GM12878 (cell line): ENCODE data around the gene ABHD17A. TPM values are rescaled to one million over a fixed set of nuclear protein-coding genes. Genes with fewer than 3 reads are reported as not detected.

ENCODE experiments used
- ATAC-seq: fragments of 200-7000 bp; cut with Tn5 transposase; 3 replicates; pipeline ENCODE4 v1.9.1; 2020; ENCODE audit warnings: mild to moderate bottlenecking, moderate library complexity
- BruUV-seq: library from RNA; stranded (reverse); fragments of 400-500 nt; replicated peaks from 2 replicates; lab custom pipeline; 2021; lab: Mats Ljungman, UMichigan
- CTCF ChIA-PET: fragments of 300-600 bp; sonication (Branson Sonifier 250); formaldehyde crosslinking; extraction: SDS; loops from one replicate; lab custom pipeline; 2021; ENCODE audit warnings: inconsistent platforms; lab: Yijun Ruan, JAX
- POLR2A ChIA-PET: fragments of 350-600 bp; formaldehyde crosslinking; extraction: SDS; loops from one replicate; lab custom pipeline; 2021; ENCODE audit warnings: inconsistent platforms; lab: Charles Lee
- RAD21 ChIA-PET: fragments of 300-600 bp; sonication (Branson Sonifier 250); formaldehyde crosslinking; loops from one replicate; lab custom pipeline; 2023; ENCODE audit warnings: antibody characterized with exemption; ENCODE audit not compliant: unreplicated experiment; lab: Charles Lee
- SMC1A ChIA-PET: fragments of 300-600 bp; sonication (Branson Sonifier 250); formaldehyde crosslinking; loops from one replicate; lab custom pipeline; 2023; ENCODE audit not compliant: unreplicated experiment, uncharacterized antibody; lab: Charles Lee
- DNase-seq: peaks from one replicate; pipeline ENCODE4 v3.0.0-alpha.2; 2011; ENCODE audit warnings: low read depth, low spot score
- FAIRE-seq: peaks from 3 replicates; lab custom pipeline; 2011; peaks lifted over from hg19 to GRCh38; lab: Jason Lieb, UNC
- H2AFZ ChIP-seq: 2 replicates; pipeline ENCODE4 v1.6.0; 2011; ENCODE audit warnings: low read depth, low read length, control low read depth; ENCODE audit not compliant: control insufficient read depth
- H3K27ac ChIP-seq: 2 replicates; pipeline ENCODE4 v1.5.1; 2011; ENCODE audit warnings: control low read depth; ENCODE audit not compliant: control insufficient read depth, insufficient read depth
- H3K27me3 ChIP-seq, 2 experiments: replicated peaks in 1 of 2; 2 replicates each; pipeline versions ENCODE4 v1.6.0 to v1.6.1; 2011; ENCODE audit warnings: low read length in 1 of 2; ENCODE audit not compliant: control insufficient read depth in 2 of 2, insufficient read depth in 2 of 2
- H3K36me3 ChIP-seq, 2 experiments: 2 replicates each; pipeline ENCODE4 v1.5.1; 2011; ENCODE audit warnings: low read length in 1 of 2; ENCODE audit not compliant: control insufficient read depth in 2 of 2, insufficient read depth in 2 of 2
- H3K4me1 ChIP-seq: 2 replicates; pipeline ENCODE4 v1.6.1; 2011; ENCODE audit warnings: mild to moderate bottlenecking, low read length, moderate library complexity, mixed read lengths; ENCODE audit not compliant: control insufficient read depth, insufficient read depth
- H3K4me2 ChIP-seq: 2 replicates; pipeline ENCODE4 v1.6.0; 2011; ENCODE audit warnings: control low read depth; ENCODE audit not compliant: control insufficient read depth, insufficient read depth
- H3K4me3 ChIP-seq: fragments of 200-600 bp; sonication (generic); 2 replicates; pipeline ENCODE4 v1.5.1; 2016
- H3K79me2 ChIP-seq: 2 replicates; pipeline ENCODE4 v1.6.0; 2011; ENCODE audit warnings: low read length; ENCODE audit not compliant: control insufficient read depth, insufficient read depth
- H3K9ac ChIP-seq: 2 replicates; pipeline ENCODE4 v1.8.0; 2011; ENCODE audit warnings: low read length, control low read depth, mixed read lengths; ENCODE audit not compliant: control insufficient read depth, insufficient read depth
- H3K9me3 ChIP-seq: replicated peaks from 3 replicates; pipeline ENCODE4 v1.5.1; 2011; ENCODE audit warnings: mild to moderate bottlenecking, low read length; ENCODE audit not compliant: control insufficient read depth, insufficient read depth
- H4K20me1 ChIP-seq: 2 replicates; pipeline ENCODE4 v1.6.0; 2011; ENCODE audit not compliant: control insufficient read depth, insufficient read depth
- BCL3 ChIP-seq: IDR thresholded peaks from 2 replicates; pipeline ENCODE4 v1.6.1; 2011; ENCODE audit warnings: borderline replicate concordance, low read depth, mild to moderate bottlenecking, moderate library complexity, low read length; ENCODE audit not compliant: insufficient read depth, poor library complexity, severe bottlenecking
- BCLAF1 ChIP-seq: fragments of 450-650 bp; IDR thresholded peaks from 2 replicates; pipeline ENCODE4 v1.6.1; 2017; ENCODE audit warnings: antibody characterized with exemption, mild to moderate bottlenecking, moderate library complexity
- CBFB ChIP-seq: IDR thresholded peaks from 2 replicates; pipeline ENCODE4 v1.6.1; 2016; ENCODE audit warnings: antibody characterized with exemption, low read depth
- E2F4 ChIP-seq: IDR thresholded peaks from 2 replicates; pipeline ENCODE4 v1.6.1; 2012; ENCODE audit warnings: low read depth, low read length, improper control_type of control experiment
- EZH2 ChIP-seq: IDR thresholded peaks from 2 replicates; pipeline ENCODE4 v1.6.1; 2012; ENCODE audit warnings: low read depth, mild to moderate bottlenecking, control low read depth, inconsistent platforms, low read length, borderline replicate concordance; ENCODE audit not compliant: control insufficient read depth
- FOXM1 ChIP-seq: IDR thresholded peaks from 2 replicates; pipeline ENCODE4 v1.6.1; 2012; ENCODE audit warnings: low read depth, mild to moderate bottlenecking, inconsistent platforms, low read length, moderate library complexity
- IKZF2 ChIP-seq, 2 experiments: fragments of 450-650 bp; IDR thresholded peaks; 2 replicates each; pipeline ENCODE4 v1.6.1; 2017; ENCODE audit warnings: mild to moderate bottlenecking in 2 of 2, moderate library complexity in 2 of 2
- KDM1A ChIP-seq: fragments of 200-600 bp; sonication (generic); IDR thresholded peaks from 2 replicates; pipeline ENCODE4 v1.6.1; 2016; ENCODE audit warnings: borderline replicate concordance
- NBN ChIP-seq: fragments of 450-650 bp; IDR thresholded peaks from 2 replicates; pipeline ENCODE4 v1.6.1; 2016
- NKRF ChIP-seq: fragments of 450-650 bp; conservative IDR thresholded peaks from 2 replicates; pipeline ENCODE4 v1.6.1; 2017; ENCODE audit warnings: mild to moderate bottlenecking, moderate library complexity
- NR2C1 ChIP-seq: fragments of 450-650 bp; IDR thresholded peaks from 2 replicates; pipeline ENCODE4 v1.6.1; 2017; ENCODE audit warnings: antibody characterized with exemption, mild to moderate bottlenecking, moderate library complexity
- PKNOX1 ChIP-seq: fragments of 450-650 bp; IDR thresholded peaks from 2 replicates; pipeline ENCODE4 v1.6.1; 2016; ENCODE audit warnings: mild to moderate bottlenecking
- ZNF207 ChIP-seq: fragments of 450-650 bp; IDR thresholded peaks from 2 replicates; pipeline ENCODE4 v1.6.1; 2014; ENCODE audit warnings: antibody characterized with exemption, mild to moderate bottlenecking, borderline replicate concordance
- ZSCAN29 ChIP-seq: fragments of 450-650 bp; IDR thresholded peaks from 2 replicates; pipeline ENCODE4 v1.6.1; 2017; ENCODE audit warnings: mild to moderate bottlenecking, moderate library complexity
- WGBS: methylation state at CpG from one replicate; pipeline ENCODE4 v1.1.6; 2016; ENCODE audit warnings: low lambda C conversion rate; ENCODE audit not compliant: insufficient replicate concordance, insufficient coverage; ENCODE audit errors: missing lambda C conversion rate; 5-methylcytosine and 5-hydroxymethylcytosine counted together
- in situ Hi-C: fragments of 300-500 bp; cut with MboI; formaldehyde crosslinking; loops from 9 replicates; pipeline ENCODE4 v1.14.3; 2018; ENCODE audit warnings: mixed read lengths
- intact Hi-C: fragments of 100-400 bp; cut with micrococcal nuclease; formaldehyde crosslinking; loops from one replicate; pipeline ENCODE4 v1.14.2; 2022; ENCODE audit not compliant: unreplicated experiment
- polyA plus RNA-seq, 11 experiments: library from polyadenylated mRNA; depleted of rRNA in 4 of 11; unstranded in 6 of 11; stranded (reverse) in 5 of 11; fragments of >200 nt; fragmentation: Nextera tagmentation in 4 of 11; fragmentation: Illumina TruSeq in 1 of 11; extraction: Ambion mirVana in 4 of 11; extraction: Trizol in 1 of 11; gene quantifications; 1 replicate in 1 of 11; 2 replicates in 10 of 11; pipeline versions ENCODE4 v1.2.1 to v1.2.3, GENCODE V29; 2011 to 2016; ENCODE audit warnings: inconsistent platforms in 2 of 11, missing spikeins in 2 of 11, low read depth in 1 of 11
- total RNA-seq, 4 experiments: library from RNA; depleted of rRNA in 3 of 4; stranded (reverse); fragments of >200 nt in 3 of 4; fragmentation: Illumina TruSeq in 1 of 4; extraction: Trizol in 1 of 4; gene quantifications; 2 replicates each; pipeline versions ENCODE4 v1.2.1 to v1.2.3, GENCODE V29; 2013 to 2021

The ABHD17A gene
- total and polyA plus RNA-seq, 10 of the 15 experiments (the other 5 are each of a cell fraction or from before 2014, with no cell fraction given) = 0.13 to 126 (median 28.8) TPM; not detected in 1

- 97% methylated on average over 39 of the region's 57 CpGs for WGBS
- H3K27ac ChIP-seq = no peak overlapping the region
- DNase-seq = no peak
- no peaks in the 10 kb centered on the region for H3K9me3 ChIP-seq
- H2AFZ ChIP-seq = no peak overlapping the region
- ChIA-PET POLR2A (interaction anchor here (0.6 kb wide), 1 partner anchor 10 kb away, joined by 3 read pairs; no protein-coding TSS in a partner anchor), RAD21 (no interaction called here), CTCF (interaction anchor here (2.7 kb wide), 1 partner anchor 10 kb away, joined by 19 read pairs; no protein-coding TSS in a partner anchor), SMC1A (no interaction called here)
- no peak overlapping the region for H3K4me2 ChIP-seq
- no peak overlapping the region for H3K4me3 ChIP-seq
- H3K36me3 ChIP-seq = peaks cover 2 to 4% of the 10 kb centered on the region in 2 experiments; a peak in 3 of 4 replicates
- no peaks in the 10 kb centered on the region for H3K4me1 ChIP-seq
- FAIRE-seq = no peak
- no TSS peak for BruUV-seq
- in situ Hi-C loops (no loop called here), intact Hi-C loops (no loop called here)
- no peaks in the 10 kb centered on the region for H3K27me3 ChIP-seq
- H4K20me1 ChIP-seq = no peaks in the 10 kb centered on the region
- H3K79me2 ChIP-seq = no peaks in the 10 kb centered on the region; the same call in none of the 2 replicates
- no peak overlapping the region for H3K9ac ChIP-seq
- ATAC-seq = no peak
- TF ChIP-seq CBFB = no peak
- no peak for TF ChIP-seq FOXM1
- no peak for TF ChIP-seq BCL3
- TF ChIP-seq KDM1A = no peak
- TF ChIP-seq BCLAF1 = no peak
- no peak for TF ChIP-seq NKRF
- no peak for TF ChIP-seq NR2C1
- TF ChIP-seq ZNF207 = no peak
- no peak for TF ChIP-seq PKNOX1
- no peak for TF ChIP-seq E2F4
- no peak for TF ChIP-seq ZSCAN29
- TF ChIP-seq IKZF2 (IDR thresholded peaks at IDR 0.05) = no peak
- no peak for TF ChIP-seq NBN
- no peak for TF ChIP-seq EZH2
These were observed 56.7 kb downstream of the ABHD17A start for GRCh38 chr19:1828279-1829238.
